Measurements from ENCODE around the gene PTPRN2.
"Not testable (repeated sequence)": the region's sequence is repeated elsewhere in the genome, so short reads cannot be mapped to it uniquely, and the experiment has no call there.

The PTPRN2 gene

GRCh38 chr7:158166386-158167340, 421.0 kb downstream of the PTPRN2 start:
- DNase-seq: no peak

GRCh38 chr7:158165711-158166110, 421.9 kb downstream of the PTPRN2 start:
- no peak for DNase-seq

- peak; percentile 2 for DNase-seq
These were observed 423.2 kb downstream of the PTPRN2 start for GRCh38 chr7:158164101-158165095.

- DNase-seq: no peak
These were observed 426.4 kb downstream of the PTPRN2 start for GRCh38 chr7:158161194-158161593.

- DNase-seq: no peak
These were observed 427.4 kb downstream of the PTPRN2 start for GRCh38 chr7:158160199-158160598.

GRCh38 chr7:158157460-158157859, 430.2 kb downstream of the PTPRN2 start:
- DNase-seq: no peak

GRCh38 chr7:158151273-158151672, 436.4 kb downstream of the PTPRN2 start:
- DNase-seq: not testable (repeated sequence)

GRCh38 chr7:158150234-158150633, 437.4 kb downstream of the PTPRN2 start:
- DNase-seq: no peak

- not testable (repeated sequence) for DNase-seq
These were observed 440.2 kb downstream of the PTPRN2 start for GRCh38 chr7:158147431-158147830.

- DNase-seq: no peak
These were observed 442.3 kb downstream of the PTPRN2 start for GRCh38 chr7:158145370-158145769.

GRCh38 chr7:158143196-158144120, 444.2 kb downstream of the PTPRN2 start:
- no peak for DNase-seq

GRCh38 chr7:158142657-158143056, 445.0 kb downstream of the PTPRN2 start:
- no peak for DNase-seq

GRCh38 chr7:158141806-158142518, 445.7 kb downstream of the PTPRN2 start:
- DNase-seq: no peak

- DNase-seq: no peak
These were observed 446.4 kb downstream of the PTPRN2 start for GRCh38 chr7:158141221-158141582.

GRCh38 chr7:158140538-158141220, 446.9 kb downstream of the PTPRN2 start:
- no peak for DNase-seq

GRCh38 chr7:158139499-158139898, 448.1 kb downstream of the PTPRN2 start:
- DNase-seq: no peak

- DNase-seq: no peak
These were observed 449.4 kb downstream of the PTPRN2 start for GRCh38 chr7:158138329-158138597.

GRCh38 chr7:158137516-158138328, 449.9 kb downstream of the PTPRN2 start:
- no peak for DNase-seq

- DNase-seq: no peak
These were observed 451.7 kb downstream of the PTPRN2 start for GRCh38 chr7:158135931-158136330.

- DNase-seq: no peak
These were observed 452.8 kb downstream of the PTPRN2 start for GRCh38 chr7:158134824-158135223.

Data from right kidney (tissue), 1 donor.